Astrocyte of the spinal cord (primary cell): ENCODE data around the gene CNTROB.

Experiments
- DNase-seq: peaks from one replicate; pipeline ENCODE4 v3.0.0; 2011; ENCODE audit warnings: low read depth, low spot score
- H3K4me3 ChIP-seq: 2 replicates; pipeline ENCODE4 v1.5.1; 2011; ENCODE audit warnings: low read depth, mild to moderate bottlenecking, low read length, moderate library complexity
- CTCF ChIP-seq: IDR thresholded peaks from 2 replicates; pipeline ENCODE4 v1.5.1; 2012; ENCODE audit warnings: low read depth, mild to moderate bottlenecking, low read length, inconsistent platforms
- in situ Hi-C: cut with HindIII; loops from 2 replicates; pipeline ENCODE4 v1.10.0; 2017; ENCODE audit warnings: low sequenced_read_pairs

Gene CNTROB

DNA sequence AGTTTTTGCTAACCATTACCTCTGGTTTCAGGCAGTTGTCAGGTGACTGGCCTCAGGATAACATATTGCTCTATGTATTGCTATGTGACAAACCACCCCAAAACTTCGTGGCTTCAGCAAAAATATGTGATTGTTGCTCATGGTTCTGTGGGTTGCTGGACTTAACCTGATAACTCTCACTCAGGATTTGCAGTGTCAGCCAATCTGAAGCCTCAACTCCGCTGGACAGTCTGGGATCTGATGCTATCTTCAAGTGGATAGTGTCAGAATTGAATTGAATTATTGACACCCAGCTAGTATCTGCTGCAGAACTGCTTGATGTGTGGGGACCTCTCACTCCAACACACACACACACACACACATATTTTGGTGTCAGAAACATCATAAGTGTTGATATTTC lies 35.7 kb downstream of the CNTROB start:
- in situ Hi-C loops: no loop called here
- no peak overlapping the region for H3K4me3 ChIP-seq
- no peak for DNase-seq
- no peak for TF ChIP-seq CTCF

DNA sequence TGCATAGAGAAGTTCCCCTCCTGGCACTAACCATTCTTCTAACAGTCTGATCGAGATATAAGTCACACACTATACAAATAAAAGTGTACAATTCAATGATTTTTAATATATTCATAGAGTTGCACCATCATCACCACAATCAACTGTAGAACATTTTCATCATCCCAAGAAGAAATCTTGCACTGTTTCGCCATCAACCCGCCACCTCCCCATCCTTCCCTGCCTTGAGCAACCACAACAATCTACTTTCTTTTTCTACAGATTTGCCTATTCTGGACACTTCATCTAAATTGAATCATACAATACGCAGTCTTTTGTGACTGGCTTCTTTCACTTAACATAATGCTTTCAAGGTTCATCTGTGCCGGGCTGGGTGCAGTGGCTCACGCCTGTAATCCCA lies 37.4 kb downstream of the CNTROB start:
- no peak overlapping the region for H3K4me3 ChIP-seq
- no peak for TF ChIP-seq CTCF
- DNase-seq: no peak
- in situ Hi-C loops: no loop called here

GRCh38 chr17:7971651-7972050 lies 39.6 kb downstream of the CNTROB start:
- in situ Hi-C loops: no loop called here
- H3K4me3 ChIP-seq: no peak overlapping the region
- TF ChIP-seq CTCF: no peak
- DNase-seq: no peak

DNA sequence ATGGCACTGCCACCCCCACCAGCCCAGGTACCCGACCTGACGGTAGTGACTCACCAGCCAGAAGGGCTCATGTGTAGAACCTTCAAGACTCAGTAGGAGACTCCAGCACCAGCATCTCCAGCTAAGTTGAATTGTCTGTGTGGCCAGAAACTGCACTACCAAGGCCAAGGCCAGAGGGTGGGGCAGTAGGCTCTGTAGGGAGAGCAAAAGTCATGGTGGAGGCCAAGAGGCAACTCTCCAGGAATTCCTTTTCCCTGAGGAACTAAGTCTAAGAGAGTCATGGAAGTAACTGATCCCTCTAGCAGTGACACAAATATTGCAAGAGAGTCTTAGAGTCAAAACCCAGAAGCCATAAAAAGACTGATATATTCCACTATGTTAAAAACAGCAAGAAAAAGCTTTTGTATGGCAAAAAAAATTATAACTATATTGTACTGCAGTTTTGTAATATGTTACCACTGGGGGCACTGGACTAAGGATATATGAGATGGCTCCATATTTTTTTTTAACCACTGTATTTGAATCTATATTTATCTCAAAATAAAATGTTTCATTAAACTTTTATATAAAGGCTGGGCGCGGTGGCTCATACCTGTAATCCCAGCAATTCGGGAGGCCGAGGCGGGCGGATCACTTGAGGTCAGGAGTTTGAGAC lies 40.3 kb downstream of the CNTROB start:
- in situ Hi-C loops: no loop called here
- H3K4me3 ChIP-seq: no peak overlapping the region
- TF ChIP-seq CTCF: peak; percentile 24
- no peak for DNase-seq

DNA sequence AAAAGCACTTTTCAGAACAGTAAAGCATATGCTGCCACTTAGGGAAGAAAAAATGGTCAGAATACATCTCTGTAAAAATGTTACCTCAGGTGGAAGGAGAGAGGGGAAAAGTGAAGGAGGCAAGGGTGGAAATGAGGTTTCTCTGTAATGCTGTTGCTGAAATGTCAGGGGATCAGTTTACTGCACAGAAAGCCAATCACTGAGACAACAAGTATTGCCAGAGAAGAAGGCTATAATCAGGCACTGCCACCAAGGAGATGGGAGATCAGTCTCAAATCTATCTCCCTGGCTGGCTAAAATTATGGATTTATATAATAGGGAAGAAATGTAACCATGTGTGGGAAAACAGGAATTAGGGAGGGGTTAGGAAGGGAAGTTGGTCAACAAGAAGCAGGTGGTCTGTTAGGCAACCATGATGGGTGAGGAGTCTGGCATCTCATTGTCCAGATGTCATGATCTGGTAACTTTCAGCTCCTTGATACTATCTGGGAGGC lies 42.7 kb downstream of the CNTROB start:
- no peak for TF ChIP-seq CTCF
- in situ Hi-C loops: no loop called here
- H3K4me3 ChIP-seq: no peak overlapping the region
- no peak for DNase-seq

DNA sequence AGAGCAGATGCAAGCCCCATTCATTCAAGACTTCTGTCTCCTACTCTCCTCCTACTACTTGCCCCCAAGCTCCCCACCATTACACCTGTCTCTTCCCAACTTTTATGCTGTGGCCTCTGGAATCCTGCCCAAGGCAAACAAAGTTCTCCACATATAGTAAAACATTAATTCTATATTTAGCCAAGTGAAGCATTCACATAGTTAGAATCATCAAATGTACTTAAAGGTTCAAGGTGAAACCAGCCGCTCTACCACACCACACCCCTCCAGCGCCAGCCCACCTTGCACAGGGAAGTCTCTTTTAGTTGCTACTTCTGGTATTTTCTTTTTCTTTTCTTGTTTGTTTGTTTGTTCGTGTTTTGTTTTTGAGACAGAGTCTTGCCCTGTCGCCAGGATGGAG lies 45.0 kb downstream of the CNTROB start:
- H3K4me3 ChIP-seq: no peak overlapping the region
- no peak for DNase-seq
- in situ Hi-C loops: no loop called here
- no peak for TF ChIP-seq CTCF
